ENCODE data around the gene ADAMTS19.
A peak's percentile ranks its signal among the peaks of the same experiment; 100 is the strongest.
"Not testable (repeated sequence)": the region's sequence is repeated elsewhere in the genome, so short reads cannot be mapped to it uniquely, and the experiment has no call there.

Gene ADAMTS19

GRCh38 chr5:129619782-129620181, 159.7 kb downstream of the ADAMTS19 start:
- TF ChIP-seq, protein P1, sequence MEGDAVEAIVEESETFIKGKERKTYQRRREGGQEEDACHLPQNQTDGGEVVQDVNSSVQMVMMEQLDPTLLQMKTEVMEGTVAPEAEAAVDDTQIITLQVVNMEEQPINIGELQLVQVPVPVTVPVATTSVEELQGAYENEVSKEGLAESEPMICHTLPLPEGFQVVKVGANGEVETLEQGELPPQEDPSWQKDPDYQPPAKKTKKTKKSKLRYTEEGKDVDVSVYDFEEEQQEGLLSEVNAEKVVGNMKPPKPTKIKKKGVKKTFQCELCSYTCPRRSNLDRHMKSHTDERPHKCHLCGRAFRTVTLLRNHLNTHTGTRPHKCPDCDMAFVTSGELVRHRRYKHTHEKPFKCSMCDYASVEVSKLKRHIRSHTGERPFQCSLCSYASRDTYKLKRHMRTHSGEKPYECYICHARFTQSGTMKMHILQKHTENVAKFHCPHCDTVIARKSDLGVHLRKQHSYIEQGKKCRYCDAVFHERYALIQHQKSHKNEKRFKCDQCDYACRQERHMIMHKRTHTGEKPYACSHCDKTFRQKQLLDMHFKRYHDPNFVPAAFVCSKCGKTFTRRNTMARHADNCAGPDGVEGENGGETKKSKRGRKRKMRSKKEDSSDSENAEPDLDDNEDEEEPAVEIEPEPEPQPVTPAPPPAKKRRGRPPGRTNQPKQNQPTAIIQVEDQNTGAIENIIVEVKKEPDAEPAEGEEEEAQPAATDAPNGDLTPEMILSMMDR (IDR thresholded peaks at IDR 0.05; ENCODE audit: low read depth, low read length, missing control alignments), result no peak
- no peaks in the 10 kb centered on the region for H3K27me3 ChIP-seq (replicated peaks)
- no peak overlapping the region for H3K4me3 ChIP-seq (ENCODE audit: low read depth, low read length)
- no peak overlapping the region for H3K27ac ChIP-seq
- no peaks in the 10 kb centered on the region for H3K36me3 ChIP-seq (replicated peaks)
- in situ Hi-C loops (cut with HindIII; ENCODE audit: low pct_ligation_motif_present, low sequenced_read_pairs), result no loop called here
- DNase-seq, result no peak

GRCh38 chr5:129622531-129622930, 162.4 kb downstream of the ADAMTS19 start:
- no peaks in the 10 kb centered on the region for H3K27me3 ChIP-seq (replicated peaks)
- no peak overlapping the region for H3K4me3 ChIP-seq (ENCODE audit: low read depth, low read length)
- in situ Hi-C loops (cut with HindIII; ENCODE audit: low pct_ligation_motif_present, low sequenced_read_pairs), result no loop called here
- H3K36me3 ChIP-seq (replicated peaks), result no peaks in the 10 kb centered on the region
- H3K27ac ChIP-seq, result no peak overlapping the region
- TF ChIP-seq, protein P1 (IDR thresholded peaks at IDR 0.05; ENCODE audit: low read depth, low read length, missing control alignments), result no peak
- DNase-seq, result no peak

GRCh38 chr5:129629575-129629974, 169.5 kb downstream of the ADAMTS19 start:
- Histone ChIP-seq H3K4me3 (ENCODE audit: low read depth, low read length) (no peak overlapping the region), H3K27ac (no peak overlapping the region), H3K27me3 (replicated peaks) (no peaks in the 10 kb centered on the region), H3K36me3 (replicated peaks) (no peaks in the 10 kb centered on the region)
- no peak for DNase-seq
- in situ Hi-C loops (cut with HindIII; ENCODE audit: low pct_ligation_motif_present, low sequenced_read_pairs), result no loop called here
- TF ChIP-seq, protein P1 (IDR thresholded peaks at IDR 0.05; ENCODE audit: low read depth, low read length, missing control alignments), result no peak

DNA sequence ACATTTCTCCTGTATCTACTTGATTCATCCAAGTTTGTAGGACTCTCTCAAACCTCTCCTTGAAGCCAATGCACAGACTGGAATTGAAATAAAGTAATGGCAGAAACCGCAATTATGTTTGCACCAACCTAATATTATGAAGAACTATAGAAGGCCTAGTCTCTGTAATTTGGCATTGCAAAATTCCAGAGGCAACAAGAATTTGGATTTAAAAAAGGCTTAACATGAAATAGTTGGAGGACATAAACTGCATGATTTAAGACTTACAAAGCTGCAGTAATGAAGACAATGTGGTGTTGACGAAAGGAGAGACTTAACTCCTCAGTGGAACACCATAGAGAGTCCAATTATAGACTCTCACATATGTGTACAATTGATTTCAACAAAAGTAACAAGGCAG, 170.0 kb downstream of the ADAMTS19 start:
- no peak for DNase-seq
- H3K27me3 ChIP-seq (replicated peaks), result no peaks in the 10 kb centered on the region
- in situ Hi-C loops (cut with HindIII; ENCODE audit: low pct_ligation_motif_present, low sequenced_read_pairs), result no loop called here

DNA sequence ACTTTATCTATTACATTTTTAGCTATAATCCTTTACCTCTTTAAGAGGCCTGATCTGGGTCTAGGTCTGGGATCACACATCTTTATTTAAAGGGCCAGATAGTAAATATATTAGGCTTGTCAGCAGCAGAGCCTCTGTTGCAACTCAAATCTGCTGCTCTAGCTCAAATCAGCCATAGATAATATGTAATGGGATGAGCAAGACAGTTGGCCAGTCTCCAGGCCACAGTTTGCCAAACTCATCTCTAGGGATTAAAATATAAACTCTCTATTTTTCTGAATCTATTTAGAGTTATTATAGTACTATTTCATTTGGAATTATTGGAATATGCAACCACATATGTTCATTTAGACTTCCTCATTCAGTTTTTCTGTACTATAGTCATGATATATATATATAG, 171.9 kb downstream of the ADAMTS19 start:
- DNase-seq, result peak; percentile 1
- TF ChIP-seq, protein P1 (IDR thresholded peaks at IDR 0.05; ENCODE audit: low read depth, low read length, missing control alignments), result no peak
- Histone ChIP-seq H3K4me3 (ENCODE audit: low read depth, low read length) (no peak overlapping the region), H3K36me3 (replicated peaks) (no peaks in the 10 kb centered on the region), H3K27ac (no peak overlapping the region), H3K27me3 (replicated peaks) (no peaks in the 10 kb centered on the region)
- in situ Hi-C loops (cut with HindIII; ENCODE audit: low pct_ligation_motif_present, low sequenced_read_pairs), result no loop called here

More for the DNA sequence above, 170.0 kb downstream of the ADAMTS19 start:
- no peak overlapping the region for H3K27ac ChIP-seq
- TF ChIP-seq, protein P1 (IDR thresholded peaks at IDR 0.05; ENCODE audit: low read depth, low read length, missing control alignments), result no peak
- H3K36me3 ChIP-seq (replicated peaks), result no peaks in the 10 kb centered on the region
- no peak overlapping the region for H3K4me3 ChIP-seq (ENCODE audit: low read depth, low read length)

- H3K27ac ChIP-seq; H3K27me3 ChIP-seq (replicated peaks); in situ Hi-C loops (cut with HindIII; ENCODE audit: low pct_ligation_motif_present, low sequenced_read_pairs); H3K4me3 ChIP-seq (ENCODE audit: low read depth, low read length); DNase-seq; H3K36me3 ChIP-seq (replicated peaks): not testable (repeated sequence)
Measured at GRCh38 chr5:129637501-129637900, 177.4 kb downstream of the ADAMTS19 start.
